Endothelial cell (in vitro differentiated cells): ENCODE data around the gene COX4I2. TPM values are rescaled to one million over a fixed set of nuclear protein-coding genes. Genes with fewer than 3 reads are reported as not detected.

ENCODE experiments used
- DNase-seq: peaks from one replicate; pipeline ENCODE4 v3.0.0; 2021; ENCODE audit warnings: low spot score
- H3K27ac Mint-ChIP-seq: one replicate; pipeline ENCODE4 v1.8.0; 2021; ENCODE audit warnings: mixed read lengths, inconsistent platforms; ENCODE audit not compliant: unreplicated experiment
- H3K27me3 Mint-ChIP-seq: one replicate; pipeline ENCODE4 v1.8.0; 2021; ENCODE audit warnings: mild to moderate bottlenecking, moderate library complexity, mixed read lengths, inconsistent platforms; ENCODE audit not compliant: unreplicated experiment
- H3K36me3 Mint-ChIP-seq: one replicate; pipeline ENCODE4 v1.8.0; 2021; ENCODE audit warnings: mild to moderate bottlenecking, low read depth, mixed read lengths, inconsistent platforms; ENCODE audit not compliant: unreplicated experiment
- H3K4me1 Mint-ChIP-seq: one replicate; pipeline ENCODE4 v1.8.0; 2021; ENCODE audit warnings: mild to moderate bottlenecking, mixed read lengths, inconsistent platforms; ENCODE audit not compliant: unreplicated experiment
- H3K4me3 Mint-ChIP-seq: one replicate; pipeline ENCODE4 v1.8.0; 2021; ENCODE audit warnings: mild to moderate bottlenecking, mixed read lengths, inconsistent platforms; ENCODE audit not compliant: unreplicated experiment
- H3K9me3 Mint-ChIP-seq: one replicate; pipeline ENCODE4 v1.8.0; 2021; ENCODE audit warnings: mixed read lengths, inconsistent platforms; ENCODE audit not compliant: unreplicated experiment
- CTCF ChIP-seq: fragments of 200-600 bp; sonication (generic); IDR thresholded peaks from one replicate; pipeline ENCODE4 v1.5.0; 2021; ENCODE audit warnings: antibody characterized with exemption; ENCODE audit not compliant: unreplicated experiment
- total RNA-seq: library from RNA; stranded (reverse); fragmentation: NEBNext Ultra II Directional; extraction: Animal tissue kit (Norgen Biotek cat#: 25700); gene quantifications from one replicate; pipeline ENCODE4 v1.2.1, GENCODE V29; 2021; ENCODE audit not compliant: unreplicated experiment

COX4I2 gene
- total RNA-seq, 1 donor from 2014 or later = not detected

GRCh38 chr20:31605031-31605901 is 32.4 kb upstream of the COX4I2 start, which contains the start of gene ID1:
TSS of gene ID1 (plus strand) at chr20:31605289. CDS start at chr20:31605388, 99 bp downstream.
- DNase-seq = peak; percentile 92
- Mint-ChIP-seq H3K27me3 (peaks cover 22% of the 10 kb centered on the region), H3K27ac (peak within 1 kb of the TSS; percentile 96), H3K4me1 (peaks cover 39% of the 10 kb centered on the region), H3K36me3 (no peaks in the 10 kb centered on the region), H3K9me3 (no peaks in the 10 kb centered on the region), H3K4me3 (peak within 1 kb of the TSS; percentile 97)
- no peak for TF ChIP-seq CTCF

- Mint-ChIP-seq H3K27me3 (peaks cover 22% of the 10 kb centered on the region), H3K9me3 (no peaks in the 10 kb centered on the region), H3K27ac (peak overlapping the region; percentile 75), H3K4me1 (peaks cover 39% of the 10 kb centered on the region), H3K4me3 (peak overlapping the region; percentile 97), H3K36me3 (no peaks in the 10 kb centered on the region)
- TF ChIP-seq CTCF = no peak
- no peak for DNase-seq
These were observed 31.6 kb upstream of the COX4I2 start for GRCh38 chr20:31605902-31606803.

GRCh38 chr20:31606804-31607639 is 30.7 kb upstream of the COX4I2 start:
- Mint-ChIP-seq H3K4me3 (peak overlapping the region; percentile 97), H3K36me3 (no peaks in the 10 kb centered on the region), H3K9me3 (no peaks in the 10 kb centered on the region), H3K27me3 (peaks cover 22% of the 10 kb centered on the region), H3K27ac (peak overlapping the region; percentile 64), H3K4me1 (peaks cover 46% of the 10 kb centered on the region)
- TF ChIP-seq CTCF = no peak
- no peak for DNase-seq

DNA sequence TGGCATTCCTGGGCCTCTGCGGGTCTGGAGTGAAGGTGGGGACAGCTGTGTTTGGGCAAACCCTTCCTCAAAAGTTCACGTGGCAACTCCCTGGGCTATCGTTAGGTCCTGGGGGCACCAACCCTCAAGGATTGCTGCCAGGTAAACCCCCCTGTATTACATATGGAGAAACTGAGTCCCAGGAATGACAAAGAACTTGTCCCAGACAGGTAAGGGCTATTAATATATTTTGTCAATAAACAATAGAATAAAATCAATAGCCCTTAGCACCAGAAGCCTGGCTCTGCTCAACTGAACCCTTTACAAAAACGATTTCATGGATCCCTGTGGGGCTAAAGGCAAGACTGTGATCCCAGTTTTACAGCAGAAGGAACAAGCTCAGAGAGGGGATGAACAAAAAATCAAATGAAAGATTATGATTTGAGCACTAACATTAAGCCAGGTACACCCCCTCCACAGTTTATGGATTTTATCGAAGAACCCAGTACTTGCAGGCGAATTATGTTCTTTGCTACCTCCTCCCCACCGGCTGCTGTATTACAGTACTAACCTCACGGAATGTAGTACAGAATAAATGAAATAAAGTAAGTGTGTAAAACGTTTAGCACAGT is 30.0 kb upstream of the COX4I2 start:
- H3K9me3 Mint-ChIP-seq = no peaks in the 10 kb centered on the region
- peaks cover 18% of the 10 kb centered on the region for H3K27me3 Mint-ChIP-seq
- no peak for TF ChIP-seq CTCF
- no peak for DNase-seq
- no peaks in the 10 kb centered on the region for H3K36me3 Mint-ChIP-seq
- H3K4me1 Mint-ChIP-seq = peaks cover 42% of the 10 kb centered on the region
- H3K4me3 Mint-ChIP-seq = peak overlapping the region; percentile 97
- peak overlapping the region; percentile 64 for H3K27ac Mint-ChIP-seq
